Prostate gland (tissue), 2 donors: ENCODE measurements around the gene PIK3R3.

ENCODE experiments used
- CTCF ChIP-seq, 4 experiments: fragments of 200-600 bp in 2 of 4; fragments of 450-650 bp in 2 of 4; sonication (generic) in 2 of 4; IDR thresholded peaks; 1 replicate in 3 of 4; 2 replicates in 1 of 4; pipeline ENCODE4 v1.5.1; 2016 to 2019; ENCODE audit warnings: antibody characterized with exemption in 4 of 4, mild to moderate bottlenecking in 2 of 4, moderate library complexity in 2 of 4
- POLR2A ChIP-seq: fragments of 450-650 bp; IDR thresholded peaks from one replicate; pipeline ENCODE4 v1.6.1; 2016; ENCODE audit warnings: antibody characterized with exemption, mild to moderate bottlenecking
- POLR2AphosphoS5 ChIP-seq: sonication (generic); formaldehyde crosslinking; IDR thresholded peaks from one replicate; pipeline ENCODE4 v1.6.1; 2017; ENCODE audit warnings: antibody characterized with exemption

- TF ChIP-seq CTCF (IDR thresholded peaks at IDR 0.05) (no peak), POLR2A (no peak), POLR2AphosphoS5 (no peak)
Measured at GRCh38 chr1:46117810-46118494, 14.5 kb downstream of the PIK3R3 start.
